HepG2 (cell line): ENCODE results near the gene PLCB2. TPM values are rescaled to one million over a fixed set of nuclear protein-coding genes. Genes with fewer than 3 reads are reported as not detected.

Experiments used
- ARID2 ChIP-seq: sonication (generic); formaldehyde crosslinking; IDR thresholded peaks from 2 replicates; pipeline ENCODE4 v1.8.1; 2022; ENCODE audit warnings: mild to moderate bottlenecking, missing genetic modification reagents, borderline replicate concordance
- ATF7-NPFF ChIP-seq: sonication (generic); formaldehyde crosslinking; IDR thresholded peaks from 2 replicates; pipeline ENCODE4 v1.8.1; 2023; ENCODE audit warnings: mild to moderate bottlenecking, low read depth, missing genetic modification reagents, moderate library complexity
- BATF2 ChIP-seq: sonication (generic); formaldehyde crosslinking; IDR thresholded peaks from 2 replicates; pipeline ENCODE4 v1.8.0; 2022; ENCODE audit warnings: mild to moderate bottlenecking, missing genetic modification reagents, moderate library complexity
- ETV5 ChIP-seq: IDR thresholded peaks from 2 replicates; pipeline ENCODE4 v1.6.1; 2018; ENCODE audit warnings: missing biosample characterization, missing genetic modification reagents, inconsistent platforms, borderline replicate concordance
- GFI1 ChIP-seq: sonication (generic); formaldehyde crosslinking; IDR thresholded peaks from 2 replicates; pipeline ENCODE4 v1.5.0; 2020; ENCODE audit warnings: missing genetic modification reagents, mild to moderate bottlenecking, borderline replicate concordance
- HDAC1 ChIP-seq: sonication (generic); formaldehyde crosslinking; IDR thresholded peaks from 2 replicates; pipeline ENCODE4 v1.5.1; 2020; ENCODE audit warnings: mild to moderate bottlenecking, missing genetic modification reagents
- HMG20B ChIP-seq: conservative IDR thresholded peaks from 2 replicates; pipeline ENCODE4 v1.6.1; 2016; ENCODE audit warnings: missing genetic modification reagents, missing compliant biosample characterization
- HOXA5 ChIP-seq: sonication (generic); formaldehyde crosslinking; IDR thresholded peaks from 2 replicates; pipeline ENCODE4 v1.4.0; 2020; ENCODE audit warnings: missing genetic modification reagents
- IRF2 ChIP-seq: IDR thresholded peaks from 2 replicates; pipeline ENCODE4 v1.6.1; 2018; ENCODE audit warnings: missing genetic modification reagents, missing compliant biosample characterization
- LBX2 ChIP-seq: sonication (generic); formaldehyde crosslinking; IDR thresholded peaks from 2 replicates; pipeline ENCODE4 v1.5.0; 2020; ENCODE audit warnings: missing genetic modification reagents, mild to moderate bottlenecking, borderline replicate concordance
- PAX8 ChIP-seq: sonication (generic); formaldehyde crosslinking; IDR thresholded peaks from 2 replicates; pipeline ENCODE4 v1.8.0; 2022; ENCODE audit warnings: mild to moderate bottlenecking, missing genetic modification reagents, borderline replicate concordance
- SP1 ChIP-seq, 2 experiments: fragments of 450-650 bp in 1 of 2; sonication (generic) in 1 of 2; formaldehyde crosslinking in 1 of 2; IDR thresholded peaks; 2 replicates each; pipeline versions ENCODE4 v1.4.0 to v1.6.1; 2016 to 2020; ENCODE audit warnings: missing genetic modification reagents in 1 of 2
- SPEN ChIP-seq: sonication (generic); formaldehyde crosslinking; IDR thresholded peaks from 2 replicates; pipeline ENCODE4 v1.5.1; 2020; ENCODE audit warnings: low read depth, mild to moderate bottlenecking, missing genetic modification reagents
- STAT5B ChIP-seq: sonication (generic); formaldehyde crosslinking; IDR thresholded peaks from 2 replicates; pipeline ENCODE4 v1.4.0; 2020; ENCODE audit warnings: missing genetic modification reagents
- YEATS2 ChIP-seq: sonication (generic); formaldehyde crosslinking; IDR thresholded peaks from 2 replicates; pipeline ENCODE4 v1.4.0; 2020; ENCODE audit warnings: missing genetic modification reagents, borderline replicate concordance
- YEATS4 ChIP-seq: sonication (generic); formaldehyde crosslinking; IDR thresholded peaks from 2 replicates; pipeline ENCODE4 v1.4.0; 2020; ENCODE audit warnings: missing genetic modification reagents, borderline replicate concordance
- ZBTB21 ChIP-seq: sonication (generic); formaldehyde crosslinking; IDR thresholded peaks from 2 replicates; pipeline ENCODE4 v1.4.0; 2020; ENCODE audit warnings: missing genetic modification reagents
- ZNF207 ChIP-seq: fragments of 450-650 bp; IDR thresholded peaks from 2 replicates; pipeline ENCODE4 v1.6.1; 2016; ENCODE audit warnings: antibody characterized with exemption, borderline replicate concordance
- ZNF274 ChIP-seq: sonication (generic); formaldehyde crosslinking; IDR thresholded peaks from 2 replicates; pipeline ENCODE4 v1.5.1; 2020; ENCODE audit warnings: mild to moderate bottlenecking, missing genetic modification reagents
- ZNF276 ChIP-seq: sonication (generic); formaldehyde crosslinking; IDR thresholded peaks from 2 replicates; pipeline ENCODE4 v1.4.0; 2020; ENCODE audit warnings: mild to moderate bottlenecking, low read depth, missing genetic modification reagents
- ZNF350 ChIP-seq: sonication (generic); formaldehyde crosslinking; IDR thresholded peaks from 2 replicates; pipeline ENCODE4 v1.4.0; 2020; ENCODE audit warnings: mild to moderate bottlenecking, low read depth, missing genetic modification reagents, borderline replicate concordance
- ZNF574 ChIP-seq: sonication (generic); formaldehyde crosslinking; IDR thresholded peaks from 2 replicates; pipeline ENCODE4 v1.4.0; 2020; ENCODE audit warnings: missing genetic modification reagents
- ZNF703 ChIP-seq: sonication (generic); formaldehyde crosslinking; IDR thresholded peaks from 2 replicates; pipeline ENCODE4 v1.5.1; 2020; ENCODE audit warnings: missing genetic modification reagents, mild to moderate bottlenecking, moderate library complexity, borderline replicate concordance
- ZNF737 ChIP-seq: sonication (generic); formaldehyde crosslinking; IDR thresholded peaks from 2 replicates; pipeline ENCODE4 v1.5.0; 2020; ENCODE audit warnings: missing genetic modification reagents, mild to moderate bottlenecking, borderline replicate concordance
- polyA plus RNA-seq, 8 experiments: library from polyadenylated mRNA; depleted of rRNA in 3 of 8; stranded (reverse) in 7 of 8; unstranded in 1 of 8; fragments of >200 nt; fragmentation: Illumina TruSeq in 4 of 8; extraction: Trizol in 4 of 8; gene quantifications; 2 replicates each; pipeline versions ENCODE4 v1.2.1 to v1.2.3, GENCODE V29; 2011 to 2016; ENCODE audit warnings: low read depth in 4 of 8, missing spikeins in 1 of 8, mixed read lengths in 1 of 8; ENCODE audit not compliant: insufficient read depth in 1 of 8
- total RNA-seq, 5 experiments: library from RNA; depleted of rRNA; stranded (reverse); fragments of >200 nt; fragmentation: Illumina TruSeq; extraction: Trizol; gene quantifications; 2 replicates each; pipeline ENCODE4 v1.2.3, GENCODE V29; 2016; ENCODE audit warnings: low read depth in 1 of 5

The PLCB2 gene
- total and polyA plus RNA-seq, 2 of the 13 experiments (the other 11 are each of a cell fraction or from before 2014, with no cell fraction given) = 0.11 TPM; not detected in 1

- TF ChIP-seq ZNF574 (CRISPR knock-in tag) (peak; percentile 89), ZNF350 (CRISPR knock-in tag) (0 out of 2 replicates have a peak, but pooled peaks have one; percentile 24), HOXA5 (peak; percentile 72; the same call in 1 of the 2 replicates), IRF2 (peak; percentile 18; the same call in 1 of the 2 replicates), YEATS2 (CRISPR knock-in tag) (no peak), ARID2 (CRISPR knock-in tag) (no peak), ZBTB21 (CRISPR knock-in tag) (no peak), GFI1 (no peak), ZNF274 (CRISPR knock-in tag) (no peak), ZNF276 (CRISPR knock-in tag) (peak; percentile 76; the same call in 1 of the 2 replicates), ETV5 (CRISPR knock-in tag) (peak; percentile 85; the same call in 1 of the 2 replicates), PAX8 (0 out of 2 replicates have a peak, but pooled peaks have one; percentile 65), HMG20B (CRISPR knock-in tag) (no peak), LBX2 (CRISPR knock-in tag) (peak; percentile 60; the same call in 1 of the 2 replicates), HDAC1 (CRISPR knock-in tag) (peak; percentile 82), SPEN (CRISPR knock-in tag) (no peak), ZNF737 (CRISPR knock-in tag) (no peak), STAT5B (CRISPR knock-in tag) (no peak), BATF2 (CRISPR knock-in tag) (no peak), SP1 (IDR thresholded peaks at IDR 0.05) (no peak), SP1 (CRISPR knock-in tag; IDR thresholded peaks at IDR 0.05) (peak; percentile 63), ZNF703 (no peak), YEATS4 (peak; percentile 12), ATF7-NPFF (CRISPR knock-in tag) (0 out of 2 replicates have a peak, but pooled peaks have one; percentile 21), ZNF207 (no peak)
These were observed 15.7 kb upstream of the PLCB2 start, which contains the start of gene INAFM2 (continued) for GRCh38 chr15:40323239-40323952.
